Stimulated activated naive CD4-positive, alpha-beta T cell treated with Interleukin-2 at 50 U/mL for 16 hours (primary cell): ENCODE measurements around the gene MFAP2.
A peak's percentile ranks its signal among the peaks of the same experiment; 100 is the strongest.
"Not testable (repeated sequence)": the region's sequence is repeated elsewhere in the genome, so short reads cannot be mapped to it uniquely, and the experiment has no call there.

Source experiments
- DNase-seq: peaks from one replicate; lab custom pipeline; 2025; lab: John Stamatoyannopoulos, UW

Gene MFAP2

DNA sequence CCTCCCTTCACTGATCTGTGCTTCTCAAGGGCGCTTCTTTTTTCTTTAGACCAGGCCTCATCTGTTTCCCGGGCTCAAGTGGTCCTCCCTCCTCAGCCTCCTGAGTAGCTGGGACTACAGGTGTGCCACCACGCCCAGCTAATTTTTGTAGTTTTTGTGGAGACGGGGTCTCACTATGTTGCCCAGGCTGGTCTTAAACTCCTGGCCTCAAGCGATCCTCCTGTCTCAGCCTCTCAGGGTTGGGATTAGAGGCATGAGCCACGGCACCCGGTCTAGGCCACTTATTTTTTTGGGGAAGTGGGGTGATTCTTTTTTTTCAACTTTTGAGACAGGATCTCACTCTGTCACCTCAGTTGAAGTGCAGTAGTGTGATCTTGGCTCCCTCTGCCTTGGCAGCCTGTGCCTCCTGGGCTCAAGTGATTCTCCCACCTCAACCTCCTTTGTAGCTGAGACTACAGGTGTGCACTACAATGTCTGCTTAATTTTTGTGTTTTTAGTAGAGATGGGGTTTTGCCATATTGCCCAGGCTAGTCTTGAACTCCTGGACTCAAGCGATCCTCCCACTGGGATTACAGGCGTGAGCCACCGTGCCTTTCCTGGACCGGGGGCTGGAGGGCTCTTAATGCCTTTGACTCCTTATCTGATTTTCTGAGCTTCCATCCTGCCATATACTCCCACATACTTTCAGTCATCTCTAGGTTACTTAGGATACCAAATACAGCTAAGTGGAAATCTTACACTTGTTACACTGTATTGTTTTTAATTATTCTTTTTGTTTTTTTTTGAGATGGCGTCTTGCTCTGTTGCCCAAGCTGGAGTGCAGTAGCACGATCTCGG lies 18.9 kb downstream of the MFAP2 start:
- DNase-seq: no peak

GRCh38 chr1:16960560-16961296 lies 19.7 kb downstream of the MFAP2 start:
- peak; percentile 76 for DNase-seq

- no peak for DNase-seq
Observed at GRCh38 chr1:16958475-16958874, 21.9 kb downstream of the MFAP2 start.

- no peak for DNase-seq
Observed at GRCh38 chr1:16957731-16958130, 22.7 kb downstream of the MFAP2 start.

- no peak for DNase-seq
Observed at GRCh38 chr1:16956775-16957174, 23.6 kb downstream of the MFAP2 start.

GRCh38 chr1:16955186-16955585 lies 25.2 kb downstream of the MFAP2 start:
- no peak for DNase-seq

GRCh38 chr1:16954579-16954978 lies 25.8 kb downstream of the MFAP2 start:
- DNase-seq: no peak

DNA sequence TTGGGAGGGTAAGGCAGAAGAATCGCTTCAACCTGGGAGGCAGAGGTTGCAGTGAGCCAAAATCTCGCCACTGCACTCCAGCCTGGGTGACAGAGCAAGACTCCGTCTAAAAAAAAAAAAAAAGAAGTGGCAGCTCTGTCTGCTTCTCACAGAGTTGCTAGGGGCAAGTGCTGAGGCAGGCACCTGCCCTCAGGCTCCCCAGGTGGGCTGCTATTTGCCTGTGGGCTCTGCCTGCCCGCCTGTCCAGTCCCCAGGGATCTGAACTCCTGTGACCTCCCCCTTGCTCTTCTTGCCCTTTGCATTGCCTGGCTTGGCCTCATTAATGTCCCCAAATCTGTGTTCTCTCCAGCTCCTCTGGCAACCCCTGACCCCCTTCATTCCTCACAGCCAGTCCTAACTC lies 28.0 kb downstream of the MFAP2 start:
- not testable (repeated sequence) for DNase-seq

DNA sequence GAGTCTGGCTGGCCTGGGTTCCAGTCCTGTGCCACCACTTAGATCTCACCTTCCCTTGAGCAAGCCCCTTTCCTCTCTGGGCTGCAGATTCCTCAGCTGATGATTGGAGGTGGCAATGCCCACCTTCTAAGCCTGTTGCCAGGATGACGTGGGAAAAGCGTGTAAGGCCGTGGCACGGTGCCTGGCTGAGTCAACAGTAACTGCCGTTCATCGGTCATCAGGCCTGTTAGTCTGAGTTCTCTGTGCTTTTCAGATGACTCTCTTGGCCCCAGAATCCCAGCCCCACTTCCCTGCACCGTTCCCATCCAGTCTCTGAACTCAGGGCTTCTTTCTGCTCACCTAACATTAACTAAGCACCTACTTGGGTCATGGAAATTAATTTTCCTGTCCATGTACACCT lies 31.4 kb downstream of the MFAP2 start:
- DNase-seq: not testable (repeated sequence)

- not testable (repeated sequence) for DNase-seq
Observed at GRCh38 chr1:16948282-16948891, 32.0 kb downstream of the MFAP2 start.

- DNase-seq: no peak
Observed at GRCh38 chr1:16946646-16947045, 33.8 kb downstream of the MFAP2 start.

- not testable (repeated sequence) for DNase-seq
Observed at GRCh38 chr1:16946185-16946584, 34.2 kb downstream of the MFAP2 start.

- not testable (repeated sequence) for DNase-seq
Observed at GRCh38 chr1:16945512-16945911, 34.9 kb downstream of the MFAP2 start.

DNA sequence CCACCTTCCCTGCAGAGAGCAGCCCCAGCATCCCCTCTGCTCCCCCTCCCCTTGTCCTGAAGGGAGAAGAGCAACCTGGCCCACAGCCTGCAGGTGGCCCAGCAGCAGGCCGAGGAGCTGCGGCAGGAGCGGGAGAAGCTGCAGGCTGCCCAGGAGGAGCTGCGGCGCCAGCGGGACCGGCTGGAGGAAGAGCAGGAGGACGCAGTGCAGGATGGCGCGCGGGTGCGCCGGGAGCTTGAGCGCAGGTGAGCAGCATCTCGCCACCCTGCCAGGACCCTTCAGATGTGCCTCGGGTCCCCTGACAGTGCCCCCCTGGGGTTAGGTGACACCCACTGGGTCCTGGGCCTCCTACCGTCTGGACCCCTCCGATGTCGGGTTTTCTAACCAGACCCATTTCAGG lies 36.4 kb downstream of the MFAP2 start:
- no peak for DNase-seq

DNA sequence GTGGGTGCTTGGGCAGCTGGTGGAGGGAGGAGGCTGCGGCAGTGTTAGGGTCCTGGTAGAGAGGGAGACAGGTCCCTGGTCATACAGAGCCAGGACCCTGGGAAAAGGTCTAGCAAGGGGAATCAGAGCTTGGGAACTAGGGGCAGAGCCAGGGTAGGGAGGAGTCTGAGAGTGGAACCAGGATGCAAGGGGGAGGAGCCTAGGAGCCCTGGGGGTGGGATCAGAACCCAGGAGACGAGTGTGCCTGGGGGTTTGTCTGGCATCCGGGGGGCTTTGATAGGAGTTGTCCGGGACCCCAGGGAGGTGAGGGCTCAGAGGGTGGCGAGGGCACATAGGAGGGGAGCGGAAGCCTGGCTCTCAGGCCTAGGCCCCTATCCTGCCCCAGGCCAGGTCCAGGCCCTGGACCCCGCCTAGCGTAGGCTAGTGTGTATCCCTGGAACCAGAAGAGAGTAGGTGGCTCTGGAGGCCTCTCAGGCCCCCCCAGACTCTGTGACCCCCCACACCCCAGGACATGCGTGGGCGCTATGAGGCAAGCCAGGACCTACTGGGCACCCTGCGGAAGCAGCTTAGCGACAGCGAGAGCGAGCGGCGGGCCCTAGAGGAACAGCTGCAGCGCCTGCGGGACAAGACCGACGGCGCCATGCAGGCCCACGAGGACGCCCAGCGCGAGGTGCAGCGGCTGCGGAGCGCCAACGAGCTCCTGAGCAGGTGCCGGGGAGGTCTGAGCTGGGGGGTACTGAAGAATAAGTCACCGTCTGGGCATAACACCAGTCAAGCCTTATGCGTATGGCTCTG lies 40.8 kb downstream of the MFAP2 start:
- not testable (repeated sequence) for DNase-seq

- DNase-seq: no peak
Observed at GRCh38 chr1:16938351-16939321, 41.8 kb downstream of the MFAP2 start.

DNA sequence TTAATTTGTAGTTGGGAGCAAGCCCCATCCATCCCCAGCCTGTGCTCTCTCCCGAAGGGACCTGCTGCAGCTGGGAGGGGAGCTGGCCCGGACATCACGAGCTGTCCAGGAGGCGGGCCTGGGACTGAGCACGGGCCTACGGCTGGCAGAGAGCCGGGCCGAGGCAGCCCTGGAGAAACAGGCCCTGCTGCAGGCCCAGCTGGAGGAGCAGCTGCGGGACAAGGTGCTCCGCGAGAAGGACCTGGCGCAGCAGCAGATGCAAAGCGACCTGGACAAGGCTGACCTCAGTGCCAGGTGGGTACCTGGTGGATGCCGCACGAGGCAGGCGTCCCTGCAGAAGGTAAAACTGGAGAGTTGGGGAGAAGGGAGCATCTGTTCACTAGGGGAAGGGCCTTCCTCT lies 43.8 kb downstream of the MFAP2 start:
- not testable (repeated sequence) for DNase-seq

DNA sequence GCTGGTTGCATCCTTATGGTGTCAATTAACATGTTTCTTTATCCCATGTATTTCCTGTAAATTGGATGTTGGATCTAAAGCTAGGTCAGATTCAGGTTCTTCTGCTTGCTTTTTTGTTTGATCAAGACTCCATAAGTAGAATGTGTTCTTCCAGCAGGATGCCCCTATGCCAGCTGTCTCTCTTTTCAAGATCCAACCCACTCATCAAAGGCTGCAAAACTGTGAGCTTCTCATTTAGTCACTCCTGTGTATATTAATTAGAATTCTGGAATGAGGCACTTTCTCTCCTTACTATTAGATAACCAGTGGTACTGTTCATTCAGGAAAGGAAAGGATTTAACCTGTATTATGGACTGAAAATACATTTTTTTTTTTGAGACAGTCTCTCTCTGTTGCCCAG lies 46.5 kb downstream of the MFAP2 start:
- DNase-seq: not testable (repeated sequence)

- DNase-seq: not testable (repeated sequence)
Observed at GRCh38 chr1:16931206-16931934, 49.0 kb downstream of the MFAP2 start.
